ENCODE data around the gene DLX5. TPM values are rescaled to one million over a fixed set of nuclear protein-coding genes. Genes with fewer than 3 reads are reported as not detected.

Gene DLX5
- total and polyA plus RNA-seq, 8 donors: 0.09 TPM; not detected in 7

GRCh38 chr7:96989241-96989858, 35.3 kb downstream of the DLX5 start:
- no peak for TF ChIP-seq CTCF (IDR thresholded peaks at IDR 0.05)
- no peak for ATAC-seq
- intact Hi-C loops (cut with DNase I): no loop called here
- H3K27me3 ChIP-seq: peaks cover 13 to 38% (median 27%) of the 10 kb centered on the region in 4 donors
- 7 to 10% methylated on average over 22 of the region's 22 CpGs for WGBS, 2 donors
- H3K4me1 ChIP-seq: no peaks in the 10 kb centered on the region
- H3K36me3 ChIP-seq: no peaks in the 10 kb centered on the region
- H3K9me3 ChIP-seq: no peaks in the 10 kb centered on the region
- DNase-seq: no peak
- FAIRE-seq: no peak
- H3K27ac ChIP-seq: no peak overlapping the region
- no peak overlapping the region for H3K4me3 ChIP-seq

- TF ChIP-seq CTCF (IDR thresholded peaks at IDR 0.05): no peak
- Histone ChIP-seq H3K4me3 (no peak overlapping the region), H3K4me1 (no peaks in the 10 kb centered on the region), H3K27ac (no peak overlapping the region), H3K27me3 (peaks cover 10 to 29% (median 20%) of the 10 kb centered on the region in 4 donors), H3K36me3 (no peaks in the 10 kb centered on the region), H3K9me3 (no peaks in the 10 kb centered on the region)
- FAIRE-seq: no peak
- intact Hi-C loops (cut with DNase I): no loop called here
- no peak for DNase-seq
- no peak for ATAC-seq
Measured at GRCh38 chr7:96987719-96988118, 36.9 kb downstream of the DLX5 start.

GRCh38 chr7:96986901-96987300, 37.7 kb downstream of the DLX5 start:
- DNase-seq: no peak
- Histone ChIP-seq H3K4me1 (no peaks in the 10 kb centered on the region), H3K27me3 (peaks cover 7 to 23% (median 13%) of the 10 kb centered on the region in 4 donors), H3K27ac (no peak overlapping the region), H3K9me3 (no peaks in the 10 kb centered on the region), H3K36me3 (no peaks in the 10 kb centered on the region), H3K4me3 (no peak overlapping the region)
- 54 to 80% methylated on average over 1 of the region's 1 CpG for WGBS, 2 donors
- intact Hi-C loops (cut with DNase I): no loop called here
- FAIRE-seq: no peak
- no peak for ATAC-seq
- TF ChIP-seq CTCF (IDR thresholded peaks at IDR 0.05): no peak

- no peaks in the 10 kb centered on the region for H3K4me1 ChIP-seq
- WGBS, 2 donors: 66 to 68% methylated on average over 1 of the region's 1 CpG
- no peaks in the 10 kb centered on the region for H3K36me3 ChIP-seq
- no peaks in the 10 kb centered on the region for H3K9me3 ChIP-seq
- no peak overlapping the region for H3K27ac ChIP-seq
- ATAC-seq: no peak
- no peak for DNase-seq
- no peak for TF ChIP-seq CTCF (IDR thresholded peaks at IDR 0.05)
- H3K27me3 ChIP-seq: peaks cover 5 to 16% (median 8%) of the 10 kb centered on the region in 4 donors
- intact Hi-C loops (cut with DNase I): no loop called here
- no peak overlapping the region for H3K4me3 ChIP-seq
- no peak for FAIRE-seq
Measured at GRCh38 chr7:96985992-96986391, 38.6 kb downstream of the DLX5 start.

GRCh38 chr7:96982586-96982985, 42.0 kb downstream of the DLX5 start:
- FAIRE-seq: no peak
- Histone ChIP-seq H3K27me3 (peaks cover 0 to 5% (median 0%) of the 10 kb centered on the region in 4 donors), H3K4me1 (no peaks in the 10 kb centered on the region), H3K27ac (no peak overlapping the region), H3K4me3 (no peak overlapping the region), H3K9me3 (no peaks in the 10 kb centered on the region), H3K36me3 (no peaks in the 10 kb centered on the region)
- no peak for TF ChIP-seq CTCF (IDR thresholded peaks at IDR 0.05)
- peak in 1 of 4 donors; percentile 26 for ATAC-seq
- 84 to 87% methylated on average over 1 of the region's 1 CpG for WGBS, 2 donors
- intact Hi-C loops (cut with DNase I): no loop called here
- DNase-seq: no peak
